ACC112 (cell line): Measurements from ENCODE around the gene SLC17A3.

Experiments used
- H2AFZ ChIP-seq: fragments of 200-600 bp; sonication (generic); one replicate; pipeline ENCODE4 v1.6.0; 2017; ENCODE audit warnings: antibody characterized with exemption, low read length; ENCODE audit not compliant: unreplicated experiment
- H3K27ac ChIP-seq: fragments of 200-600 bp; sonication (generic); 2 replicates; pipeline ENCODE4 v1.5.1; 2014; ENCODE audit warnings: low read depth, mild to moderate bottlenecking, antibody characterized with exemption, low read length, moderate library complexity
- H3K27me3 ChIP-seq: fragments of 200-600 bp; sonication (generic); 2 replicates; pipeline ENCODE4 v1.6.1; 2014; ENCODE audit warnings: mild to moderate bottlenecking, antibody characterized with exemption, low read length, moderate library complexity, mixed read lengths; ENCODE audit not compliant: insufficient read depth
- H3K36me3 ChIP-seq: fragments of 200-600 bp; sonication (generic); 2 replicates; pipeline ENCODE4 v1.6.1; 2016; ENCODE audit warnings: mild to moderate bottlenecking, antibody characterized with exemption, low read length, moderate library complexity, mixed read lengths; ENCODE audit not compliant: insufficient read depth
- H3K4me1 ChIP-seq: fragments of 200-600 bp; sonication (generic); one replicate; pipeline ENCODE4 v1.6.1; 2016; ENCODE audit warnings: low read length, mixed read lengths; ENCODE audit not compliant: insufficient read depth, unreplicated experiment, control insufficient read depth
- H3K4me3 ChIP-seq: fragments of 200-600 bp; sonication (generic); 2 replicates; pipeline ENCODE4 v1.5.1; 2014; ENCODE audit warnings: mild to moderate bottlenecking, low read depth, low read length
- H3K79me2 ChIP-seq: fragments of 200-600 bp; sonication (generic); one replicate; pipeline ENCODE4 v1.6.0; 2016; ENCODE audit warnings: low read length; ENCODE audit not compliant: control insufficient read depth, unreplicated experiment, insufficient read depth

Gene SLC17A3

GRCh38 chr6:25804804-25805203, 69.2 kb downstream of the SLC17A3 start:
- Histone ChIP-seq H3K4me1 (no peaks in the 10 kb centered on the region), H2AFZ (no peak overlapping the region), H3K36me3 (no peaks in the 10 kb centered on the region), H3K27me3 (peaks cover 85% of the 10 kb centered on the region), H3K27ac (no peak overlapping the region), H3K4me3 (no peak overlapping the region), H3K79me2 (no peaks in the 10 kb centered on the region)

GRCh38 chr6:25801436-25801835, 72.6 kb downstream of the SLC17A3 start:
- no peaks in the 10 kb centered on the region for H3K4me1 ChIP-seq

More at GRCh38 chr6:25801436-25801835, 72.6 kb downstream of the SLC17A3 start:
- H3K79me2 ChIP-seq, result no peaks in the 10 kb centered on the region
- H3K4me3 ChIP-seq, result no peak overlapping the region
- no peak overlapping the region for H2AFZ ChIP-seq
- peaks cover 77% of the 10 kb centered on the region for H3K27me3 ChIP-seq
- H3K36me3 ChIP-seq, result no peaks in the 10 kb centered on the region
- H3K27ac ChIP-seq, result no peak overlapping the region
